Thyroid gland (tissue), 4 donors: ENCODE results near the gene HM13.

ENCODE experiments used
- CTCF ChIP-seq, 6 experiments: fragments of 200-600 bp in 3 of 6; fragments of 450-650 bp in 3 of 6; sonication (generic) in 3 of 6; IDR thresholded peaks; one replicate each; pipeline ENCODE4 v1.5.1; 2016 to 2019; ENCODE audit warnings: antibody characterized with exemption in 6 of 6, mild to moderate bottlenecking in 2 of 6, inconsistent platforms in 1 of 6, moderate library complexity in 1 of 6
- POLR2A ChIP-seq, 2 donors: fragments of 450-650 bp; IDR thresholded peaks; one replicate each; pipeline ENCODE4 v1.6.1; 2017; ENCODE audit warnings: antibody characterized with exemption in 2 of 2, mild to moderate bottlenecking in 2 of 2, moderate library complexity in 1 of 2

GRCh38 chr20:31604567-31605030 is 90.4 kb downstream of the HM13 start:
- TF ChIP-seq POLR2A (IDR thresholded peaks at IDR 0.05): no peak
- TF ChIP-seq CTCF (IDR thresholded peaks at IDR 0.05): no peak
